Activated T-cell treated with anti-CD3 and anti-CD28 coated beads, Interleukin-2, amount 50 U/mL, for 24 hours (primary cell): Measurements from ENCODE around the gene LDLRAD4.

ENCODE experiments used
- DNase-seq: peaks from one replicate; pipeline ENCODE4 v3.0.0-alpha.2; 2020
- H3K27ac Mint-ChIP-seq: 2 replicates; pipeline ENCODE4 v1.8.0; 2020; ENCODE audit warnings: mild to moderate bottlenecking, mixed read lengths
- H3K27me3 Mint-ChIP-seq: 2 replicates; pipeline ENCODE4 v1.8.0; 2020; ENCODE audit warnings: mixed read lengths
- H3K36me3 Mint-ChIP-seq: 2 replicates; pipeline ENCODE4 v1.8.0; 2020; ENCODE audit warnings: low read depth, mixed read lengths
- H3K4me1 Mint-ChIP-seq: 2 replicates; pipeline ENCODE4 v1.8.0; 2020; ENCODE audit warnings: low read depth, mixed read lengths
- H3K4me3 Mint-ChIP-seq: 2 replicates; pipeline ENCODE4 v1.8.0; 2020; ENCODE audit warnings: mild to moderate bottlenecking, moderate library complexity, mixed read lengths
- H3K9me3 Mint-ChIP-seq: 2 replicates; pipeline ENCODE4 v1.8.0; 2020; ENCODE audit warnings: mixed read lengths

LDLRAD4 gene

DNA sequence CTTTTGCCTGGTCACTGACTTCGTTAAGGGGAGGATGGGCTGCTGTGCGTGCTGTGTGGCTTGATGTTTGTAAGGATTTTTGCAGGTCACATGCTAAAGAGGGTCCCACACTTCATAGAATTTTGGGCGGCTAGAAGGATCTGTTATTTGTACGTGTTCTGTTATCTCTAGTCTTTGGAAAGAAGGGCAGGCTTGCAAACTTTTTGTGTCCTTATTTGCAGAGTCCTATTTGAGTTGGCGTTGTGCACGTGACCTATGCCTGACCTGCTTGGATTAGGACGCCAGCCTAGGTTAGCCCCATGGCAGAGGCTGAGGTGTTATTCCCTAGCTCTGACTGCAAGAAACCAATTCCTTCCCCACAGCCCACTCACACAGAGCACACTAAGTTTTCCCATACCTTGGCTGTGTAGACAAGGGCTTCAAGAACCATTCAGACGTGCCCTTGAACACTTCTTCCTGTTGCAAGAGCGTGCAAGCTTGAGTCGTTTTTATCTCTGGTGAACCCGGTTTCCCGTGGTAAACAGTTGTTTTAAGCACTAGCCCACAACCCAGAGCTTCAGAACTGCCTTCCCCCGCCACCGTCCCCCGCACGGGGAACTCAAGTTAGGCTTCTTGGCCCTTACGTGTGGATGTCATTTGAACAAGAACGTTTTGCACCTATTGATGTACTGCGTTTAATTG, 94.6 kb downstream of the LDLRAD4 start:
- peak overlapping the region; percentile 76 for H3K27ac Mint-ChIP-seq
- DNase-seq = peak; percentile 49
- H3K4me1 Mint-ChIP-seq = peaks cover 55% of the 10 kb centered on the region
- peaks cover 20% of the 10 kb centered on the region for H3K9me3 Mint-ChIP-seq
- peak overlapping the region; percentile 21 for H3K4me3 Mint-ChIP-seq
- peaks cover 28% of the 10 kb centered on the region for H3K36me3 Mint-ChIP-seq
- H3K27me3 Mint-ChIP-seq = no peaks in the 10 kb centered on the region

GRCh38 chr18:13315000-13315399, 96.4 kb downstream of the LDLRAD4 start:
- H3K4me1 Mint-ChIP-seq = peaks cover 54% of the 10 kb centered on the region

DNA sequence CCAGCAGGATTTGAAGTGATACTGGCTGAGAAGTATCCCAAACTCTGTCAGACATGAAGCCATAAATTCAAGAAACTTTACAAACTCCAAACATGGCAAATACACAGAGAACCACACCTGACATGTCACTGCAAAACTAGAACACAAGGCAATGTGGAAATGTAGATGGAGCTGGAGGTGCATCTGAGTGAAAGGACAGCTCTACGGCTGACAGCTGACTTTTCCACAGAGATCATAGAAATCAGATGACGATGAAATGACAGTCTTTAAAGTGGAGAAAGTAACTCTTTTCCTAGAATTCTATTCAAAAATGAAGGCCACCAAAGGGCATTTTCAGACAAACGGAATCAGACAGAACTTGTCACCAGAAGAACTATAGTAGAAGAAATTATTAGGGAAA, 97.5 kb downstream of the LDLRAD4 start:
- H3K9me3 Mint-ChIP-seq = peaks cover 20% of the 10 kb centered on the region
- no peaks in the 10 kb centered on the region for H3K27me3 Mint-ChIP-seq
- H3K36me3 Mint-ChIP-seq = peaks cover 28% of the 10 kb centered on the region
- DNase-seq = no peak
- peaks cover 49% of the 10 kb centered on the region for H3K4me1 Mint-ChIP-seq
- H3K4me3 Mint-ChIP-seq = no peak overlapping the region
- H3K27ac Mint-ChIP-seq = no peak overlapping the region

More at GRCh38 chr18:13315000-13315399, 96.4 kb downstream of the LDLRAD4 start:
- no peak overlapping the region for H3K4me3 Mint-ChIP-seq
- peaks cover 20% of the 10 kb centered on the region for H3K9me3 Mint-ChIP-seq
- H3K27me3 Mint-ChIP-seq = no peaks in the 10 kb centered on the region
- no peak overlapping the region for H3K27ac Mint-ChIP-seq
- peaks cover 28% of the 10 kb centered on the region for H3K36me3 Mint-ChIP-seq
- no peak for DNase-seq

DNA sequence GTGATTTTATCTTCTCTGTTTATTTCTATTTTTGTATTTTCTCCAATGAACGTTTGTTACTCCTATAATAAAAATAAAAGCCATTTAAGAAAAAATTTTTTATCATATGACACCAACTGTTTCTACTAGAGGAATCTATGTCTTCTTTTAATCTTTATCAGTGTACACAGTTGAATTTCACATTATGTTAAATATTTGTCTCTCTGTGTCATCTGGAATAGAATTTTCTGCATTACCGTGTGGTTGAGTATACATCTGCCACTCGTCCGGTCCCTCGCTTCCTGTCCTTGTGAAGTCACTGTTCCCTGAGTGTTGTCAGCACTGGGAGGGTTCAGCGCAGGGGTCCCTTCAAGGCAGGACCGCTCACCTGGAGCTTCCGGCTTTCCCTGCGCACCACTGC, 99.2 kb downstream of the LDLRAD4 start:
- Mint-ChIP-seq H3K27ac (no peak overlapping the region), H3K36me3 (peaks cover 25% of the 10 kb centered on the region), H3K27me3 (no peaks in the 10 kb centered on the region), H3K4me1 (peaks cover 39% of the 10 kb centered on the region), H3K4me3 (no peak overlapping the region), H3K9me3 (peaks cover 20% of the 10 kb centered on the region)
- no peak for DNase-seq

GRCh38 chr18:13318731-13319501, 100.4 kb downstream of the LDLRAD4 start:
- H3K4me3 Mint-ChIP-seq = no peak overlapping the region
- H3K27me3 Mint-ChIP-seq = no peaks in the 10 kb centered on the region
- peaks cover 22% of the 10 kb centered on the region for H3K36me3 Mint-ChIP-seq
- DNase-seq = no peak
- peaks cover 20% of the 10 kb centered on the region for H3K9me3 Mint-ChIP-seq
- peak overlapping the region; percentile 71 for H3K27ac Mint-ChIP-seq
- peaks cover 28% of the 10 kb centered on the region for H3K4me1 Mint-ChIP-seq

GRCh38 chr18:13319629-13320028, 101.1 kb downstream of the LDLRAD4 start:
- Mint-ChIP-seq H3K9me3 (peaks cover 18% of the 10 kb centered on the region), H3K36me3 (peaks cover 16% of the 10 kb centered on the region), H3K4me3 (no peak overlapping the region), H3K27me3 (no peaks in the 10 kb centered on the region), H3K4me1 (peaks cover 21% of the 10 kb centered on the region), H3K27ac (no peak overlapping the region)
- DNase-seq = no peak

- Mint-ChIP-seq H3K27ac (no peak overlapping the region), H3K4me3 (no peak overlapping the region), H3K36me3 (peaks cover 11% of the 10 kb centered on the region), H3K27me3 (no peaks in the 10 kb centered on the region), H3K9me3 (peaks cover 16% of the 10 kb centered on the region), H3K4me1 (peaks cover 19% of the 10 kb centered on the region)
- no peak for DNase-seq
These were observed 101.5 kb downstream of the LDLRAD4 start for GRCh38 chr18:13320096-13320495.

GRCh38 chr18:13320891-13321425, 102.4 kb downstream of the LDLRAD4 start:
- Mint-ChIP-seq H3K4me3 (no peak overlapping the region), H3K4me1 (peaks cover 19% of the 10 kb centered on the region), H3K36me3 (peaks cover 6% of the 10 kb centered on the region), H3K27ac (no peak overlapping the region), H3K9me3 (peaks cover 10% of the 10 kb centered on the region), H3K27me3 (no peaks in the 10 kb centered on the region)
- no peak for DNase-seq

GRCh38 chr18:13321923-13322322, 103.4 kb downstream of the LDLRAD4 start:
- H3K4me3 Mint-ChIP-seq = no peak overlapping the region
- H3K9me3 Mint-ChIP-seq = peaks cover under 1% of the 10 kb centered on the region
- no peak overlapping the region for H3K27ac Mint-ChIP-seq
- H3K4me1 Mint-ChIP-seq = peaks cover 19% of the 10 kb centered on the region
- H3K36me3 Mint-ChIP-seq = no peaks in the 10 kb centered on the region
- no peak for DNase-seq
- H3K27me3 Mint-ChIP-seq = no peaks in the 10 kb centered on the region

DNA sequence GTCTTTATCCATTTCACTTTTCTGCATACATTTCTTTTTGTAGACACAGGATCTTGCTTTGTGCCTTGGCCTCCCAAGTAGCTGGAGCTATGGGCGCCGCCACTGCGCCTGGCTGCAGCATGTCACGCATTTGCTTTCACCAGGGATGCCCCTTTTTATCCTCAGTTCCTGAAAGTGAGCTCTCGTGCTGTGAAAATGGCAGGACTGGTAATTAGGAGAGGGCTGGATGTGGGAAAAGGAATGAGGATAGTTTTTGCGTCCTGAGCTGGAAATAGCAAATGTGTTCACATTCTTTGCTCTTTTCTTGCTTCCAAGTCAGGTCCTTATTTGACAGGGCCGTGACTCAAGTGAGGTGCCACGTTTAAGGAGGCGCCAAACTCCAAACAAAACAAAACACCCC, 104.6 kb downstream of the LDLRAD4 start:
- no peak overlapping the region for H3K27ac Mint-ChIP-seq
- H3K4me1 Mint-ChIP-seq = peaks cover 18% of the 10 kb centered on the region
- H3K9me3 Mint-ChIP-seq = no peaks in the 10 kb centered on the region
- no peaks in the 10 kb centered on the region for H3K27me3 Mint-ChIP-seq
- H3K4me3 Mint-ChIP-seq = no peak overlapping the region
- no peak for DNase-seq
- H3K36me3 Mint-ChIP-seq = no peaks in the 10 kb centered on the region

DNA sequence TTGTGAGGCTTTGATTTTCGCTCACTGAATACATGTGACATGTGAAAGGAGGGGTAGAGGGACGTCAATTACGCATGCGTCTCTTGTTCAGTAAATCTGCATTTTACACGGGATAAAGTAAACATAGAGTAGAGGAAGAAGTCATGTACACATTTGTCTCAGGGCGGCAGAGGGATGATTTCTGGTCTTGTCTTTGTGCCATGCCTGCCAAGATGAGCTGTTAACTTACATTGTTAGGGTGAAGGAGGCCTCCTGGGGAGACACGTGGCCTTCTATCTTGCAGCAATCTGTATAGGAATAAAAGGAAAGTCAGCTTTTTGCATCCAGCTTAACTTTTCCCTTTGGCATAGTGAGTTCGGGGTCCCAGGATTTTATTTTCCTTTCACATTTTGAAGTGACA, 106.3 kb downstream of the LDLRAD4 start:
- H3K27me3 Mint-ChIP-seq = no peaks in the 10 kb centered on the region
- DNase-seq = no peak
- no peaks in the 10 kb centered on the region for H3K9me3 Mint-ChIP-seq
- no peaks in the 10 kb centered on the region for H3K36me3 Mint-ChIP-seq
- peaks cover 4% of the 10 kb centered on the region for H3K4me1 Mint-ChIP-seq
- H3K4me3 Mint-ChIP-seq = no peak overlapping the region
- peak overlapping the region; percentile 36 for H3K27ac Mint-ChIP-seq

DNA sequence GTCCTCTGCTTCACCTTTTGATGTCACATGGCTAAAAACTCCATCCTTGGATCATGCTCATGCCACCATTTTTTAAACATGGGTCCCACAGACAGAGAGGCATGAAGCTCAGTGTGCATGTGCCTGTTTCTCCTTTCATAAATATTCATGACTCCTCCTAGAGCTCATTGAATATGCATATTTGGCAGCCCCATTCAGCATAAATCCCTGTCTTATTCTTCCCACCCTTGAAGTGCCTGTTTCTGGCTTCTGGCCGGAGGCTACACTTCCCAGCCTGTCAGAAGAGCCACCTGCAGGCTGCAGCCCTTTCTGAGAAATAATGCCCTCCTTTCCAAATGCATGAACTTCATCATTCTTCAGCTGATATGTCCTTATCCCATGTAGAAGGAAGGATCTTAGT, 109.7 kb downstream of the LDLRAD4 start:
- H3K4me1 Mint-ChIP-seq = peaks cover 5% of the 10 kb centered on the region
- H3K9me3 Mint-ChIP-seq = no peaks in the 10 kb centered on the region
- no peak overlapping the region for H3K4me3 Mint-ChIP-seq
- no peaks in the 10 kb centered on the region for H3K27me3 Mint-ChIP-seq
- H3K27ac Mint-ChIP-seq = no peak overlapping the region
- H3K36me3 Mint-ChIP-seq = no peaks in the 10 kb centered on the region
- DNase-seq = no peak

GRCh38 chr18:13330996-13331395, 112.4 kb downstream of the LDLRAD4 start:
- Mint-ChIP-seq H3K4me3 (no peak overlapping the region), H3K4me1 (peaks cover 9% of the 10 kb centered on the region), H3K27ac (no peak overlapping the region), H3K9me3 (peaks cover 4% of the 10 kb centered on the region), H3K36me3 (peaks cover 3% of the 10 kb centered on the region), H3K27me3 (no peaks in the 10 kb centered on the region)
- DNase-seq = no peak

DNA sequence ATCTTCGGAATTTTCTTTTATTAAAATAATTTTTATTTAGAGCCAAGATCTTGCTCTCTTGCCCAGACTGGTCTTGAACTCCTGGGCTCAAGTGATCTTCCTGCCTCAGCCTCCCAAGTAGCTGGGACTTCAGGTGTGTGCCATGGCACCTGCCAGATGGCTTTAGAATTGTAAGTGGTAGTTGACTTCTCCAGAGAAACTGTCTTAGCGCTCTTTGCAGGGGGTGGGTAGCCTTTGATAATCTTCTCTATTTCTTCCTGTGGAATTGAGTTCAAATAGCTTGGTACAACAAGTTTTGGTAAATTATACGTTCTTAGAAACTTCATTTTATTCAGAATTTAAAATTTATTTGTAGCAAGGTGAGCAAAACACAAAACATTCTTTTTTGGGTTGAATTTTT, 113.3 kb downstream of the LDLRAD4 start:
- Mint-ChIP-seq H3K27ac (no peak overlapping the region), H3K9me3 (peaks cover 4% of the 10 kb centered on the region), H3K4me1 (peaks cover 15% of the 10 kb centered on the region), H3K27me3 (no peaks in the 10 kb centered on the region), H3K4me3 (no peak overlapping the region), H3K36me3 (peaks cover 3% of the 10 kb centered on the region)
- no peak for DNase-seq

DNA sequence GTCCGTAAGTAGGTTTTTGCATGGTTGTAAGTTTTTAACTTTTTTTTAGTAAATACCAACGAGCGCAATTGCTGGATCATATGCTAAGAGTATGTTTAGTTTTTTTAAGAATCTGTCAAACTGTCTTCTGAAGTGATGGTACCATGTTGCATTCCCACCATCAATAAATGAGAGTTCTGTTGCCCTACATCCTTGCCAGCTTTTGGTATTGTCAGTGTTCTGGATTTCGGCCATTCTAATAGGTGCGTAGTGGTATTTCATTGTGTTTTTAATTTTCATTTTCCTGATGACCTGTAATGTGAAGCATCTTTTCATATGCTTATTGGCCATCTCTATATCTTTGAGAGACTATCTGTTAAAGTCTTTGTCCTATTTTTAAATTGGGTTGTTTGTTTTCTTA, 114.3 kb downstream of the LDLRAD4 start:
- H3K27ac Mint-ChIP-seq = no peak overlapping the region
- no peak for DNase-seq
- peaks cover 17% of the 10 kb centered on the region for H3K4me1 Mint-ChIP-seq
- no peak overlapping the region for H3K4me3 Mint-ChIP-seq
- peaks cover 4% of the 10 kb centered on the region for H3K9me3 Mint-ChIP-seq
- H3K27me3 Mint-ChIP-seq = no peaks in the 10 kb centered on the region
- peaks cover 3% of the 10 kb centered on the region for H3K36me3 Mint-ChIP-seq
